ENCODE measurements around the gene ATP8A1. TPM values are rescaled to one million over a fixed set of nuclear protein-coding genes. Genes with fewer than 3 reads are reported as not detected.
"Not testable (repeated sequence)": the region's sequence is repeated elsewhere in the genome, so short reads cannot be mapped to it uniquely, and the experiment has no call there.

The ATP8A1 gene
- total RNA-seq, 1 experiment from 2014 or later = 0.06 TPM

DNA sequence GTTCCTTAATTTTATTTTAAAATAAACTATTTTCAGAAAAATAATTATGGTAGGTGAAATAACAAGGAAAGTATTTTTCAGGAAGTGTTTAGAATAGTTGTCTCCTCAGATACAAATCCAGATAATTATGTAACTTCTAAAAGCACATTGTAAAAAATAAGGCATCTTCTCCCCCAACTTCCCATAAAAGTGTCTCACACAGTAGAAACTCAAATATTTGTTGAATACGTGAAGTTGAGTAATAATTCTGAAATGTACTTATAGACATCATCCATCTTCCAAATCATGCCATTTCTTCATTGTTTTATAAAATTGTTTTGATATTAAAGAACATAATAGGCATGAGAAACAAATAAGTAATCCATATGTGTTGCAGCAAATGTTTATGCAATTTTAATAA, 241.6 kb downstream of the ATP8A1 start:
- no peak for DNase-seq (ENCODE audit: low read depth)

- DNase-seq (ENCODE audit: low read depth) = no peak
Observed at GRCh38 chr4:42412251-42412650, 244.7 kb downstream of the ATP8A1 start.

- no peak for DNase-seq (ENCODE audit: low read depth)
Observed at GRCh38 chr4:42411803-42412202, 245.1 kb downstream of the ATP8A1 start.

- DNase-seq (ENCODE audit: low read depth) = no peak
Observed at GRCh38 chr4:42410446-42410845, 246.5 kb downstream of the ATP8A1 start.

DNA sequence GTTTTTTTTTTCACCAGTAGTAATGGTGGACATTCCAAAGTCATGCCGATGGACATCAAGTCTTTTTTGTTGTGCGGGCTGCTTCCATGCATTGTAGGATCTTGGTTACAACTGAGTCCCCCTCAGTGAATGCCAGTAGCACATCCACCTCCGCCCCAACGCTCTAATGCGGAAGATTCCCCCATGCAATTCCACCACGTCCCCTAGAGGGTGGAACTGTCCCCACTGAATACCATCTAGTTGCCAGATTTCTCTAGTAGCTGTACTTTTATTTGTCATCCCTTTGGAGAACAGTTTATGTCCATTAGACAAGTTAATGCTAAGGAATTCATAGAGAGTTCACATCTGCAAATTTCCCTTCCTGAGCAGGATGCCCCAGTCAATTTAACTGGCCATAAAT, 252.9 kb downstream of the ATP8A1 start:
- DNase-seq (ENCODE audit: low read depth) = no peak

DNA sequence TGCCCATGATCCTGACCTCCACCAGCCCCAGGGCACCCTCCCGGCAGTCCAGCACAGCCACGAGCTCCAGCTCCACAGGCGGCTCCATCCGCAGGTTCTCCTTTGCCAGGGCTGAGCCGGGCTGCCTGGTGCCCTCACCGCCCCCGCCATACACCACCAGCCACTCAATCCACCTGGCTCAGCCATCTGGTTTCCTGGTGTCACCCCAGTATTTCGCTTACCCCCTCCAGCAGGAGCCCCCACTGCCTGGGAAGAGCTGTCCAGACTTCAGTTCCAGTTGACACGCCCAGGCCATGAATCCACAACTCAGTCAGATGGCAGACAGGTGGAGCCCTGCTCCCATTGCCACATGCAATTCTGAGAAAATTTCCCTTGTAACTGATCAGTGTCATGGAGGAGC, 255.7 kb downstream of the ATP8A1 start:
- no peak for DNase-seq (ENCODE audit: low read depth)

DNA sequence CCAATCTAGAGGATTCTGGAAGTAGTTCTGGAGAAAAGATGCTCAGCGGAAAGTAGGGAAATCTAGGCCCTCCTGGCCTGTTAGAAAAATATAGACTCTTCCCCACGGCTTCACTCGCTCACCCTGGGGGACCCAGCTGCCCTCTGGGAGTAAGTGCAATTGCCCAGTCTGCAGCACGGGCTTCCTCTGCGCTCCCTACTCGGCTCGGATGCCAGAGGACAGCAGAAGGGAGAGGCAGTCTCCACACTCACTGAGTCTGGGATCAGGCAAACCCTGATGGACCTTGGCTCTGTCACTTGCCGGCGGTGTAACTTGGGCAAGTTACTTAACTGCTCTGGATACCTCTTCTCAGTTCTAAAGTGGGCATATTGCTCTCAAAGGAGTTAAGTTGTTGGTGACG, 257.5 kb downstream of the ATP8A1 start:
- DNase-seq (ENCODE audit: low read depth) = no peak

GRCh38 chr4:42398871-42399331, 258.0 kb downstream of the ATP8A1 start:
- DNase-seq (ENCODE audit: low read depth) = no peak

DNA sequence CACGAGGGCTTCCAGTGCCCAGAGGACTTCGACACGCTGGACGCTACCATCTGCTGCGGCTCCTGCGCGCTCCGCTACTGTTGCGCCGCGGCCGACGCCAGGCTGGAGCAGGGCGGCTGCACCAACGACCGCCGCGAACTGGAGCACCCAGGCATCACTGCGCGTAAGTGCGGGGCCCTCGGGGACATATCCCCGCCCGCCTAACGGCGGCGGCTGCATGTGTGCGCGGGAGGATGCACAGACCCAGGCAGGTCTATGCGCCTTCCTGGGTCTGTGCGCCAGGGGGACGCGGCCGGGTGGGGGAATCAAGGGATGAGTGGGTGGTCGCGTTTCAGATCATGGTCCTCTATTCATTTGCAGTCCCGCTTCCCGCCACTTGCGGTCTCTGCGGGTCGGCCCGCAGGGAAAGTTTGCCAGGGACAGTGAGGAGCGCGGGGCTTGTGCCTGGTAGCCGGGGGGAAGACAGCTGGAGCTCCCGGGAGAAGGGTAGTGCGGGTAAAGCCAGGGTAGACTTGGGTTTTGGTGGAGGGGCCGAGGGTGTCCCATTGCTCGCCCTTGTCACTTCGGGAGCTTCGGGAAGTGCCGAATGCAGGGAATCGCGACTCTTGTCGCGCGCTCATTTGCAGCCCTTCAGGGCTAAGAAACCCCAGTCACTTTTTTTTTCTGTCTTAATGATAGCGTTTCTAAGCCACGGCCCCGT, 258.6 kb downstream of the ATP8A1 start:
- DNase-seq (ENCODE audit: low read depth) = no peak

DNA sequence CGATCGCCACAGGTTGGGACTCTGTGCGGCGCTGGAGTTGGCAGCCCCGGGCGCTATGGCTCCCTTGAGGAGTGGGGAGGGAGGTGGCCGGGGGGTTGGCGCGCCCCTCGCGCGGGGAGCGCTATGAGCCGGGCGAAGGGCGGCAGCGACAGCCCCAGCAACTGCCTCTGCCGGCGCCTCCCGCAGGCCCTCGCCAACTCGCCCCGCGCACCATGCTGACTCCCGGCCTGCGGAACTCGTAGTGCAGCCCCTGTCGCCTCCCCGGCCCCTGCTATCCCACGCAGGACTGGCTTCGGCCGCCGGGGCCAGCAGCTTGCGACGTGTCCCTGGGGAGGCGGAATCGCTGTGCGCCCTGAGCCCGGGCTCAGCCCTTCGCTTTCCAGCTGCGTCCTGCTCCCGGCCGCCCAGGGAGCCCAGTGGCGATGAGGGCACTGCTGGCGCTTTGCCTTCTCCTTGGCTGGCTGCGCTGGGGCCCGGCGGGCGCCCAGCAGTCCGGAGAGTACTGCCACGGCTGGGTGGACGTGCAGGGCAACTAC, 259.2 kb downstream of the ATP8A1 start:
- DNase-seq (ENCODE audit: low read depth) = no peak

DNA sequence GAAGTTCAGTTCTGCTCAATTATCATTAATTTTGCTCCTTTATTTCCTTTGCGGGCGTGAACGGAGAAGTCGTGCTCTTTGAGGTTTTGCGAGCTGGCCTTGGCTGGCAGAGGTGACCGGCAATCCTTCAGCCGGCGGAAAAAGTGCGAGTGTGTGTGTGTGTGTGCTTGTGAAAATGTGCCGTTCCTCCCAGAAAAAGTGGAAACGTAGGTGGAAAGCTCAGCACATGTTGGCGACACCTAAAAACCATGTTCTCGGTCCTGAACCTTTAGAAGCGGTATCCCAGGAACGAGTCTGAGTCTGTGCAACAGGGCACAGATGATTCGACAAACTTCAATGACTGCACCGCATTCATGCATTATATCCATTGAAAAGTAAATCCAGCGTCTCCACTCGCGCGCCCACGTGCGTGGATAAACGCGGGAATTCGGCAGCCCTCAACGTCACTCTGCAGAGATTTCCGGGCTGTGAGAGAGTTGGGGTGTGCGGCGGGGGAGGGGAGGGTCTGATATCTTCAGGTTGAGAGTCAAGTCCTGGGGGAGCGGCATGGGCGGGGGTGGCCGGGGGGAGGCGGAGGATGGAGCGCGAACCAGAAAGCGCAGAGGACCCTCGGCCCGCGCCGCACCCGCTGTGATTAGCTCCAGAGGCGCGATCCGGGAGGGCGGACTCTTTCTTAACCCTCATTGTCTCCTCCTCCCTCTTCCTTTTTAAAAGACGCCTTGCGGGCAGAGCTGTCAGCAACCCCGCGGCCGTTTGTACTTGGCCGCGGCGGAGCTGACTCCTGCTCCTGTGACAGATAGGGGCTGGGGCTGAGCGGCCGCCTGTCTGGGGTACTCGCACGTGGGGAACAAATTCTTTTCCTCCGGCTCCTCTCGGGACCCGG, 259.9 kb downstream of the ATP8A1 start, which contains the start of gene SHISA3:
SHISA3 (plus strand) TSS at position 737 of the 883 bp plus-strand sequence. CDS start 569 bp downstream, outside the sequence.
- DNase-seq (ENCODE audit: low read depth) = no peak

- DNase-seq (ENCODE audit: low read depth) = no peak
Observed at GRCh38 chr4:42396361-42396751, 260.5 kb downstream of the ATP8A1 start.

DNA sequence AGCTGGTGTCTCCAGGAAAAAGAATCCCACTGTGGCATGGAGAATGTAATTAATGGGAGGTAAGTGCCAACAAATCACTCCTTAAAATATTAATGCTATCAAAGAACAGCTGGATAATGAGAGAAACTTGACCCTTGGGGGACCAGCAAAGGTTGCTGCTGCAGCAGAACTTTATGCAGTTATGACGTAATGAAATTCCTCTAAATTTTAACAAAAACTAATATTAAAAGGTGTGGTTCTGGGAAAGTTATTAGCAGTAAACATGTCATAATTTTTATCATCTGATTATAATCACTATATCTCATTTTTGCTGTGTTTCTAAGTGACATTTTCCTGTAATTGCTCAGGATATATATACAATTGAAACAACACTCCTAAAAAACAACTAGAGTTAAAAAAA, 261.3 kb downstream of the ATP8A1 start:
- DNase-seq (ENCODE audit: low read depth) = no peak

DNA sequence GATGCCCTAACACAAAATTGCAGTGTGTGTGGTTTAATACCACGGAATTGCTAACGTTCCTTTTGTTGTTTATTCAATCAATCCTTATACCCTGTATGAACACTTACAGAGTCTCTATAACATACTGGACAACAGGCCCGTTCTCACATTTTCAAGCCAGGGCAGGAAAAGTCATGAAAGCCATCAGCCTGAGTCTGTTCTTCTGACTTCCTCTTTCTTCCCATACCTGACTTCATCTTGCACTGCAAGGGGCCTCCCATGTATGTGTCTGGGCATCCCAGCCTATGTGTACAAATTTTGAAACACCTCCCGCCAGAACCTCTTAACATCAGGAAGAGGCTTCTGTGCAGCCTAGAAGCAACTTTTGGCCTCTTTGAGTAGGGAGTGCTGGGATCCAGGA, 264.5 kb downstream of the ATP8A1 start:
- DNase-seq (ENCODE audit: low read depth) = no peak

DNA sequence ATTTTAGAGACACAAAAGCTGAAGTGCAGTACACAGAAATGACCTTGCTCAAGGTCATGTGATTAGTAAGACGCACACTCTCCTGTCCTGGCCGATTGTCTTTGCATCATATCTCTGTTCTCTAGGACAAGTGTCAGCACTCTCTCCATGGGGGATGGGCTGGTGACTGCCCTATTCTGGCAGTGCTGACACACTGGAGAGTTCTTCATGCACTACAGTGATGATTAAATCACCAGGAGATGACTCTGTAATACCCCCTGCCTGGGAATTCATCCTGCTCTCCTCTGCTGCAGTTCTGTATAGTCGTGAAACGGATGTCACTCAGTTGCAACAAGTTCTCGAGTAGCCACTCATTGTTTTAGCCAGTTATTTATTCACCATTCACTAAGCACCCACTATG, 264.9 kb downstream of the ATP8A1 start:
- DNase-seq (ENCODE audit: low read depth) = no peak

DNA sequence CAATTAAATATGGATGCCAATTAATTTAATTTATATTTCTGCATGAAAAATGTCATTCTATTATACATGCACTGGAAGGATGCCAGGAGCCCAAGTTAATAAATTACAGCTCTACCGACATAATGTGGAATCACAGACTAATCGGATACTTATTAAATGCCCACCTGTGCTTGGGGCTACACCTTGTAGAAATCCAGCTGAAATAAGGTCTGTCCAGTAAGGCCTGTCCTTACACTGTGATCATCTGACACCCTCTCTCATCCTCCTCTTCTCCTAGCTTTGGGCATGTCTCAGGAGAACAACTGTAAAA, 265.6 kb downstream of the ATP8A1 start:
- no peak for DNase-seq (ENCODE audit: low read depth)

DNA sequence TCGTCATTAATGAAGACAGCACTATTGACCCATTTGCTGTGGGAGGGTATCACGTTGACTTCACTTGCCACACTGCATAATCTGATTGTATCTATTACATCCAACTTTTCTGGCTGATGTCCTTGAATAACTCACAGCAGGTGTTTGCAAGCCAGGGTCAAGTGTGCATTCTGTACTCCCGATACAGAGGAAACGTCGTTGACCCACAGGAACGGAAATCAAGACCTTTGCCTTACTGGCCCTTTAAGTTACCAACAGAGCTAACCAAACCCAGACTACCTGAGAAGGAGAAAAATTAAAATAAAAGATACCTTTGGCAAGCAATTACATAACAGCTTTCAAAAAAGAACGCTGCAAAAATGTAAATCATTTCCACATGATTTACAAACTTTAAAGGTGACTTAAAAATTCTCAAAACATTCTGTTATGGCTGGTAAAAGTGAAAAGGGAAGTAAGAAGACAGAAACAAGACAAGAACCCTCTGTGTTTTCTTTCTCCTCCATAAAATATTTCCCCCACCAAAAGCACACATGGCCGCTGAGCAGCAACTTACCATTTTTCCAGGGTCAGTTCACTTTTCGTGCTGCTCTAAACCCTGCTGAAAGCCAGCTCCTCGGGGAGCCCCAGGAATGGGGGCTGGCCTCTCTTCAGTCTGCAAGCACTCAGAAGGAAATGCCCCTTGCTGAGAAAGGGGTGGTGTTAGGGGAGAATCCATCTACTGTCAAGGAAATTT, 266.1 kb downstream of the ATP8A1 start:
- DNase-seq (ENCODE audit: low read depth) = no peak

GRCh38 chr4:42385516-42385915, 271.4 kb downstream of the ATP8A1 start:
- DNase-seq (ENCODE audit: low read depth) = no peak

GRCh38 chr4:42381666-42382065, 275.2 kb downstream of the ATP8A1 start:
- DNase-seq (ENCODE audit: low read depth) = no peak

DNA sequence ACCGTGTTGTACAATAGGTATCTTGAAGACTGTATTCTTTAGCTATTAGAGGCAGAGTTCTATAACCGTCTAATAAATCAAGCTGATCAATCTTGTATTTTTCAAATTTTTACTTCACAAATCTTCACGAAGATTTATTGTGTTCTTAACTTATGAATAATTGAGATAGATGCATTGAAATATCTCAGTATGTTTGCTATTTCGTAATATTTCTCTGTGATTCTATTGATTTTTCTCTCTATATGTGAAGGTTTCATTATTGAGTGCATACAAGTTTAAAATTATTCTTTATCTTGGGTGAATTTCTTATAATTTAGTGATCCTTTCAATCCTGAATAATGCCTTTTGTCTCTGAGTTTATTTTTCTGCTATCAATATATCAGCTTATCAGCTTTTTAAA, 279.4 kb downstream of the ATP8A1 start:
- DNase-seq (ENCODE audit: low read depth) = no peak

DNA sequence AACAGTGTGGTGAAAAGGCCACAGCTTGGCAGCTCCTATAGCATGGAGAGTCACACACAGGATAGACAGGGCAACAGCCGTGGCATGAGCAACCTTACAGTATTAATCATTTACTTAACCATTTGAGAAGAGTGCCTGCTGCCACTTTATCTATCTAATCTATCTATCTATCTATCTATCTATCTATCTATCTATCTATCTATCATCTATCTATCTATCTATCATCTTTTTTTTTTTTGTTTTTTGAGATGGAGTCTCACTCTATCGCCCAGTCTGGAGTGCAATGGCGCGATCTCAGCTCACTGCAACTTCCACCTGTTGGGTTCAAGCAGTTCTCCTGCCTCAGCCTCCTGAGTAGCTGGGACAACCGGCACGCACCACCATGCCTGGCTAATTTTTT, 284.6 kb downstream of the ATP8A1 start:
- not testable (repeated sequence) for DNase-seq (ENCODE audit: low read depth)

Data from LHCN-M2 (cell line).